Left cardiac atrium (tissue), 4 donors: ENCODE measurements around the gene AGAP6. TPM values are rescaled to one million over a fixed set of nuclear protein-coding genes. Genes with fewer than 3 reads are reported as not detected.
"Not testable (repeated sequence)": the region's sequence is repeated elsewhere in the genome, so short reads cannot be mapped to it uniquely, and the experiment has no call there.

Source experiments
- ATAC-seq, 2 donors: fragments of 200-7000 bp; cut with Tn5 transposase; one replicate each; pipeline ENCODE4 v1.9.1; 2020; ENCODE audit warnings: mild to moderate bottlenecking in 2 of 2, moderate library complexity in 2 of 2
- DNase-seq: peaks from one replicate; pipeline ENCODE4 v3.0.0-alpha.2; 2020
- intact Hi-C, 2 donors: fragments of 100-400 bp; cut with DNase I; formaldehyde crosslinking; loops; one replicate each; pipeline versions ENCODE4 v1.14.1 to v1.15.1; 2022 to 2023
- total RNA-seq, 2 donors: library from RNA; stranded (reverse); fragmentation: NEBNext Ultra II Directional; extraction: Animal tissue kit (Norgen Biotek cat#: 25700); gene quantifications; one replicate each; pipeline ENCODE4 v1.2.1, GENCODE V29; 2021
- donor health status: DM: no; HTN: yes; CAD: no.
- donor health status: DM: no; HTN: yes; CAD: no; lungs with severe emphysema.
- donor health status: DM: yes; HTN: yes; CAD: no.
- donor health status: Dilated cardiomyopathy.

AGAP6 gene
- total RNA-seq, 2 donors from 2014 or later, result 4.3 to 7.2 TPM

DNA sequence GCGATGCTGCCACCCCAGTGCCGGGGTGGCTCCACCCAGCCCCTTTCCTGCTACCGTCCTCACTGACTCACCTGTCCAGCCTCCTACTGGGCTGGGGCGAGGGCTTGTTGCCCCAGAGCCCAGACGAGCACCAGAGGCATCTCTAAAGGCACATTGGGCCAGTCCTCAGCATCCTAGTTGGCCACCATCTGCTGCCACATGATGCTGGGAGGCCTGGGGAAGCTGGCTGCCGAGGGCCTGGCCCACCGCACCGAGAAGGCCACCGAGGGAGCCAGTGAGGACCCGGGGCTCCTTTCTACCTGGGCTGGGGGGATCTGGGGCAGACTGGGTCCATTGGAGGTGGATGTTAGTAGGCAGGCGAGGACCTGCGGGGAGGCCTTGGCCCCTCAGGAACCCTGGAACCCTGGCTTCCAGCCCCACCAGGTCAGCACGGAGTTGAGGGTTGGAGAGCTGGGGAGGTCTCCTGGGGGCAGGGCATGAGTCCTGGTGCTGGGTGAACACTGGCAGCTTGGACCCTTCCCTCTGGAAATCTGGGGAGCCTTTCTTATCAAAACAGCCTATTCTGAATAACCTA, 32.3 kb downstream of the AGAP6 start:
- ATAC-seq, DNase-seq, intact Hi-C loops: not testable (repeated sequence)

DNA sequence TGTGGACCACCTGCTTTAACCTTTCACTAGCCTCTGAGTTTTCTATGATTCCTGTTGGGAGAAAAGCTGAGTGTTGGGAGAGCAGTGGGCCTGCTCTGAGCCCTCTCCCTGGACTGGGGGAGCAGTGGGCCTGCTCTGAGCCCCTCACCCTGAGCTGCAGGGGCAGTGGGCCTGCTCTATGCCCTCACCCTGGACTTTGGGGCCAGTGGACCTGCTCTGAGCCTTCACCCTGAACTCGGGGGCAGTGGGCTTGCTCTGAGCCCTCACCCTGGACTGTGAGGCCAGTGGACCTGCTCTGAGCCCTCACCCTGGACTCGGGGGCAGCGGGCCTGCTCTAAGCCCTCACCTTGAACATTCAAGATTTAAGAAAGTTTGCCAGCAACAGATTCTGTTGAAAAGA, 33.4 kb downstream of the AGAP6 start:
- ATAC-seq (no peak), DNase-seq (no peak)
- intact Hi-C loops, result no loop called here

DNA sequence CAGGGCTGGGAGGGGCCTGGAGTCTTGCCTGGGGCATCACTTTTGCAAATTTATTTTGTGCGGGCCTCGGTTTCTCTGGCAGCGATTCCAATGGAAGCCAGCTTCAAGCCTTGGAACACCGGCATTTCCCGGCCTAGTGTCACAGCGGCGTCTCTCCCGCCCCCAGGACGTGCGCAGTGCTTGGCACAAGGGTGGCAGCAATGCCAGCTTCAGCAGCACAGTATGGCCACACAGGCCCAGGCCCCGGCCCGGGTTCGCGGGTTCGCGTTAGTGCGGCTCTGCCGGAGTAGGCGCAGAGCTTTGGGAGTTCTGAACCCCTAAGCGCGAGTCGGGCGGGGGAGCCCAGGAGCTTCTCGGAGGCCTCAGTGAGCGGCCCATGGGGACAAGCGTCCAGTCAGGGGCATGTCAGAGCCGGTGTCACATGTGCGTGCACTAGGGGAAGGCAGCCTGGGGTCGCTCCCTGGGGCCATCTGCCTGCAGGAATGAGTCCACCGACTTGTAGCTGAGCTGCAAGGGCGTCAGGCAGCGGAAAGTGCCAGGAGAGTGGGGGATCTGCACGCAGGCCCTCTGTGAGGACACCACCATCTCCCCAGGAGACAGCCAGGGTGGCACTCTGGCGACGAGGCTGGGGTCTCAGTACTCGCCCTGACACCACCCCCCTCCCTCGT, 36.6 kb downstream of the AGAP6 start:
- ATAC-seq, DNase-seq, intact Hi-C loops: not testable (repeated sequence)

DNA sequence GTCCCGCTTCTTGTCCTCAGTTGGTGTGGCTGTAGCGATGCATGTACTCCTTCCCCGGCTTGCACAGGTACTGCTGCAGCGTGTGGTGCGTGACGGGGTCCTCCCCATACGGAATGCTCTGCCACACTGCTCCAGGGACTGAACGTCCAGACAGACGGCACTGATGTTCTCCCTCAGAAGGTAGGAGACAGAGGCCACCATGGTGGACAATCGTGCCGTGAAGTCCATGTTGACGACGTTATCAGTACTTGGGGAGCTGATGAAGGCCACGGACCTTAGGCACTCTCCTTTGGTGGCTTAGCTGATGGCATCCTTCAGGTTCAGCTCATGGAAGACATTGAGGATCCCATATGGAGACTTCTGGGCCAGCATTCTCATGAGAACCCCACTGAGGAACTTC, 37.4 kb downstream of the AGAP6 start:
- DNase-seq (no peak), ATAC-seq (no peak)
- intact Hi-C loops, result no loop called here

DNA sequence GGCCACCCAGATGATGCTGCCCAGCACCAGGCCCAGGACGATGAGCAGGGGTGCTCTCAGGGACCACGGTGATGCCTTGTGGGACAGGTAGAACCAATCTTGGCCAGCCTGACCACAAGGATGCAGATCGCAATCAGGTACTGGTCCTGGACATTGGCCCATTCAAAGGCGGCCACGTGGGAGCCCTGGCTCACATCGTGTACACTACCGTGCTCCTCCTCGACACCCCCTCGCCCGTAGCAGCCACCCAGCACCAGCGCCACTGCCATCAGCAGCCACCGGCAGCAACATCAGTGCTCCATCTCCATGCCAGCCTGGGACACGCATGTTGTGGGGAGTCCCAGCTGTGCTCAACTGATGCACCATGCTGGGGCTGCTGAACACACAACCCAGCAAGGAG, 39.0 kb downstream of the AGAP6 start:
- ATAC-seq (no peak), DNase-seq (no peak)
- intact Hi-C loops, result no loop called here

DNA sequence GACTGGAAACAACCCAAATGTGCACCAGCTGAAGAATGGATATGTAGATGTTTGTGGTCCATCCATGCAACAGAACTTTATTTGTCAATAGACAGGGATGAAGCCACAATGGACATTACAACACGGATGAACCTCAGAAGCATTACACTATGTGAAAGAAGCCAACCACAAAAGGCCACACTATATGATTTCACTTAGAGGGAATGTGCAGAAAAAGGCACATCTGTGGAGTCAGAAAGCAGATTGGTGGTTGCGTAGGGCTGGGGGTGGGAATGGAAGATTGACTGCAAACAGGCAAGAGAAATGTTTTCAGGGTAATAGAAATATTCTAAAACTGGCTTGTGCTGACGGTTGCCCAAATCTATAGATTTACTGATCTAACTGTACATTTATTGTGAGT, 45.3 kb downstream of the AGAP6 start:
- no peak for ATAC-seq
- intact Hi-C loops, result no loop called here
- no peak for DNase-seq

DNA sequence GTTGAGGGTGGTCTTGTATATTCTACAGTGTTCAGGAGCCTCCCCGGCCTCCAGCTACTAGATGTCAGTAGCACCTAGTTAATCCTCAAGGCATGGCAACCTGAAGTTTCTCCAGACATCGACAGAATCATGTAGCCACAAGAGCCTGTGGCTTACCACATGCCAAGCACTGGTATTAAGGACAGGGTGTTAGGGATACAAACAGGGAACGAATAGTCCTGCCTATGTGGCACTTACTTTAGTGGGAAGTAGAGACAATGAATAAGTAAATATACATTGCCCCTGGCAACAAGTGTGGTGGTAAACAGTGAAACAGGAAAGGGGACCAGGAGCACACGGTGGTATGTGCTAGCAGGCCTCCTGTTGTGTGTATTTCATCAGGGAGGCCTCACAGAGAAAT, 47.1 kb downstream of the AGAP6 start:
- ATAC-seq, result peak in 1 of 2 donors; percentile 47
- DNase-seq, intact Hi-C loops: not testable (repeated sequence)

DNA sequence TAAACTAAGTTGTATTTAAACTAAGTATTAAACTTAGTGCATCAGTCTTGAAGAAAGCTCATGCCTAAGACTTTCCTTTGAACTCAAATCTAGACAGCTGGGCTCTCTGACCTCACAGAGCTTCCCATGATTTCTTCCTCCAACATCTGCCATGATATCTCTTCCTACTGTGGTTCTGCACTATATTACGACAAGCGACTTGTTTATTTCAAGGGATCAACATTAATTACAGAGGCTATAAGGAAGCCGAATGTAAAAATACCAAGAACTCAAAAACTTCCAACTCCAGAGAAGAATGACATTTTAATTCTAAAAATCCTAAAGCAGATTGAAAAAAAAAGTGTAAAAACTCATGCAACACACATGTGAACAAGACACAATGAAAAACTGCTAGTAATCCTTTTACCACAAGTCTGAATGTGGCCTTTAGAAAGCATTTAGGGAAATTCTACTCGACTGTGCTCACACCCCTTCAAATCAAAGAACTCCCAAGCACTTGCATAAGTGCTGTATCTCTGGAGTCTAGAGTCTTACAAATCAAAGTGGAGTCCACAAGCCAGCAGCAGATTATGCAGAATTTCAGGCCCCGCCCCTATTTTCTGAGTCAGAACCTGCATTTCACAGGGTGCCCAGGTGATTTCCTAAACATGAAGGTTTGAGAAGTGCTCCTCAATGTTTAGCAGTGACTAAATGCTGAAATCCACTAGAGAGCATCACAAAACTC, 56.9 kb downstream of the AGAP6 start:
- intact Hi-C loops, result no loop called here
- DNase-seq (no peak), ATAC-seq (no peak)

DNA sequence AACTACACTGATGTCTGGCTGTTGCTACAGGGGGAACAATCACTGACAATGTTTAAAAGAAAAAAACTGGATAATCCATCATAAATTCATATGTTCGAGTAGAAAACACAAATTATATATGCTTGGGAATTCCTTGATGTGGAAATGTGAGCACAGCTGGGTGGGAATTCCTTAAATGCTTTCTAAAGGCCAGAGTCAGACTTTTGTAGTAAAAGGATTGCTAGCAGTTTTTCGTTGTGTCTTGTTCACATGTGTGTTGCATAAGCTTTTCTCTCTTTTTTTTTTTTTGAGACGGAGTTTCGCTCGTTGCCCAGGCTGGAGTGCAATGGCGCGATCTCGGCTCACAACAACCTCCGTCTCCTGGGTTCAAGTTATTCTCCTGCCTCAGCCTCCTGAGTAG, 58.3 kb downstream of the AGAP6 start:
- ATAC-seq, intact Hi-C loops, DNase-seq: not testable (repeated sequence)

DNA sequence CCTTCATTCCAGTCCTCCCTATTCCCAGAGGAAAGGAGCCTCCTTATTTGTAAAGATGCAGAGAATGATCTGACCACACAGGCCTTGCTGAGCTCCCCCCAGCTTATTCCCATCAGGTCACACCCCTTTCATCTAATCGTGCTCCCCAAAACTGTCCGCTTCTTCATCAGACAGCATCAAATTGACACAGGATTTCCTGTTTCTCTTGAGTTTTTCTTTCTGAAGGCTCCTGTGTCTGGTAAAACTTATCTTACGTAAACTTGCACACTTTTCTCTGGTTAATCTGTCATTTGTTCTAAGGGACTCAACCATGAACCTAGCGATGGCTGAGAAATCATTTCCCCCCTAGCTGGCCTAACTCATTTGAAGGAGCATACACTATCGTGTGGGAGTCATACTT, 59.4 kb downstream of the AGAP6 start:
- DNase-seq, intact Hi-C loops, ATAC-seq: not testable (repeated sequence)

DNA sequence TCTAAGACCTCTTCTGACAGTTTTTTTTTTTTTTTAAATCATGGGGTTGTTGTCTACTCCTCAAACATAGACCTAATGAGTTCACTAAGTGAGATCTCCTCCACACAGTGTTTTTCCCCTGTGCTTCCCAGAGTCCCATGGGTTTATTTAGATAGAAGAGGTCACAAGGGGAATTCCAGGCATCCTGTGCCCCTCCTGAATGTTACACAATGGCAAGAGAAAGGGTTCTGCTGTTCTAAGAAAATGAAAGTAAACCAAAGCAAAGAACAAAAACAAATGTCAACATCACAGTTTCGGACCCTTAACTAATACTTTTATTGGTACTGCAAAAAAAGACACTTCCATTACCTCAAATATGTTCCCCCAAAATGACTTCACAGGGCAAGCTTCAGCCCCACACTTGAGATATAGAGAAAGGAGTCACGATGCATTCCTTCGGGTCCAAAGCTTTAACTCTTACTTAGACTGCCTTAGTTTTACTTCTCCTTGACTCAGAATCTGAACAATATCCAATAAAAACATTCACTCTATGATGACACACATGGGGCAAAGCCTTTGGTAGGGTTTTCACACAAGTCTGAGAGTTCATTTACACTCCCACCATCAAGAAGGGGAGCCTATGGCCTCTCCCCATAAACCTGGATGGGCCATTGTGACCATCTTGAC, 63.9 kb downstream of the AGAP6 start:
- DNase-seq, ATAC-seq, intact Hi-C loops: not testable (repeated sequence)

DNA sequence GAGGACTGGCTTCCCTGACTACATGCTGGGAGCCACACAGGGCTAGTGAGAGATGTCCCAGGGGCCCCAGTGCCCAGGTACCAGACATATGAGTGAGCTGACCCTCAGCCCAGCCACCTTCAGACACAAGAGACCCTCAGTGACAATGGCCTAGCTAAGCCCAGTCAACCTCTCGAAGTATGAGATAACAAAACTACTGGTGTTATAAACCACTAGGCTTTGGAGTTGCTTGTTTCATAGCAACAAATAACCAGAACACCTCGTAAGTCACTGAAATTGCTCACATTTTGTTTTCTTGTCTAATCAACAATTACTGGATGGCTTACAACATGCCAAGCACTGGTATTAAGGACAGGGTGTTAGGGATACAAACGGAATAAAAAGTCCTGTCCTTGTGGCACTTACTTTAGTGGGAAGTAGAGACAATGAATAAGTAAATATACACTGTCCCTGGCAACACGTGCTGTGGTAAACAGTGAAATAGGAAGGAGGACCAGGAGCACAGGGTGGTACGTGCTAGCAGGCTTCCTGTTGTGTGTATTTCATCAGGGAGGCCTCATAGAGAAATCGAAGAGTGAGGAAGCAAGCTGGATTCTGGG, 64.7 kb downstream of the AGAP6 start:
- DNase-seq, intact Hi-C loops, ATAC-seq: not testable (repeated sequence)

DNA sequence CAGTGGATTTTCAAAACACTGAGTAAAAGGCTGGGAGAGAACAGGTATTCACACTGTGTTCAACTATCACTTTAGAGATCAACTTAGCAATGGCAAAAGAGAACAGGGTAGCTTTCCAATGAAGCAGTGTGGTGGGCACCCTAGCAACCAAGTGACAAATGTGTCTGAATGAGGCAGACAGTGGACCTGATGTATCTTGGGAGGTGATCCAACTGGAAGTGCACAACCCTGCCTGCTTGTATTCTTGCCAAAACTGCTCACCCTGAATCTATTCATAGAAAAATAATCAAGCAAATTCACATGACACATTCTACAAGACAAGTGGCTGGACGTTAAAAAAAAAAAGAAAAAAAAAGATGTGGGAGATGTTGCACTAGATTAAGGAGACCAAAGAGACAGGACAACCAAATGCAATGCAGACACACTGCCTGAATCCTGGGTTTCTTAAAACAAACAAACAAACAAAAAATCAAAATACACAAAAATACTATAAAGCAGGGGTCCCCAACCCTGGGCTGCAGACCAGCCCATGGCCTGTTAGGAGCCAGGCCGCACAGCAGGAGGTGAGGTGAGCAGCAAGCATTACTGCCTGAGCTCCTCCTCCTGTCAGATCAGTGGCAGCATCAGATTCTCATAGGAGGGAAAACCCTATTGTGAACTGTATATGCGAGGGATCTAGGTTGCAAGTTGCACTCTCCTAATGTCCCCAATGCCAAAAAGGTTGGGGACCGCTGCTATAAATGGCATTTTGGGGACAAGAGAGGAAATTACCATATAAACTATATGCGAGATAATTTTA, 67.5 kb downstream of the AGAP6 start:
- ATAC-seq, result peak; percentile 71 to 78
- DNase-seq, intact Hi-C loops: not testable (repeated sequence)

DNA sequence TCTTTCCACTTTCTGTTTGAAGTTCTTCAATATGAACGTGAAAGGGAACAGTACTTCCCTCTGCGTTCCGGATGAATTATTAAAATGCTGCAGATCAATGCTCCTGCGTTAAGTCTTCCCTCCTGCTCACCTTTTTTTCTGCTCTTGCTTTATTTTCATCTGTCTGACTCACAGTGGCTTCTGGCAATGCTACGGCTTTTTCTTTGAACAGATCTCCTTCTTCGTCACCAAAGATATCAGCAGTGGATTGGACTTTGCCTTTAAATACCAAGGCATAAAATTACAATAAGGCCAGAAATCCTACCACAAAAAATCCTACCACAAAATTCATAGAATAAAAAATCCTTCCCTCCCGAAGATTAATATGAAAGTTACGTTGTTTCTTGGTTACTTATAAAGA, 68.4 kb downstream of the AGAP6 start:
- DNase-seq, ATAC-seq, intact Hi-C loops: not testable (repeated sequence)

DNA sequence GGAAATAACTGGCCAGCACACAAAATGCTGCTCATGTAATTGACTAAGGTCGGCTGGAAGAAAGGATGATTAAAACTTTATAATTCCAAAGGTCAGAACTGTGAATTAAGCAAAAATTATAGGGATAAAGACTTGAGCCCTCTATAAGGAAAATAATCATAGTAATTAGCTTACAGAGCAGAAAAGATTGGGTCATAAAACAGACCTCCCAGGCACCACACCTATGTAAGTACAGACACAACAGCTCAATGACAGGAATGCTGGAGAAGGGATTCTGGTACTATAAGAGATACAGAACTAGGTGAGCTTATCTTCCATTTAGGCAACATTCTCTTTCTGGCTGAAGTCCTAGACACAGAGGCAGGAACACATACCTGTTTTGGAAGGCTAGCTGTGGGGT, 70.5 kb downstream of the AGAP6 start:
- DNase-seq, intact Hi-C loops, ATAC-seq: not testable (repeated sequence)

DNA sequence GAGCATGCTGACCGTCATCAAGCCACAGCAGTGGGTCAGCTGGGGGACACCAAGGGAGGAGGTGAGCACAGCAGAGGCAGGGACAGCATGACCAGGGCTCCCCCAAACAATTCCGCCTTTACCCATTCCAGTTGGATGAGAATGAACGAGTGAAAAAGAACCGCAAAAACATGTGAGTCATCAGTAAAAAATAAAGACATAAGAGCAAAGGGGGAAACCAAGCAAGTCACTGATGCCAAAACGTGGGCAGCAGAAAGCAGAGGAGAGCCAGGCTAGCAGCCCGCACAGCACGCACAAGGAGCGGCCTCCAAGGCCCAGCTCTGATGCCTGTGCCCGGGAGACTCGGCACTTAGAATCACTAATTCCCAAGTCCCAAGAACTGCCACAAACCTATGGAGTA, 71.7 kb downstream of the AGAP6 start:
- ATAC-seq, intact Hi-C loops, DNase-seq: not testable (repeated sequence)
